GM18867 (cell line): ENCODE data around the gene ZNF764.
"Not testable (repeated sequence)": the region's sequence is repeated elsewhere in the genome, so short reads cannot be mapped to it uniquely, and the experiment has no call there.

Source experiments
- ATAC-seq: cut with Tn5 transposase; IDR thresholded peaks from one replicate; pipeline ENCODE4 v1.9.1; 2021; ENCODE audit warnings: mild to moderate bottlenecking, moderate library complexity; ENCODE audit not compliant: unreplicated experiment

The ZNF764 gene

DNA sequence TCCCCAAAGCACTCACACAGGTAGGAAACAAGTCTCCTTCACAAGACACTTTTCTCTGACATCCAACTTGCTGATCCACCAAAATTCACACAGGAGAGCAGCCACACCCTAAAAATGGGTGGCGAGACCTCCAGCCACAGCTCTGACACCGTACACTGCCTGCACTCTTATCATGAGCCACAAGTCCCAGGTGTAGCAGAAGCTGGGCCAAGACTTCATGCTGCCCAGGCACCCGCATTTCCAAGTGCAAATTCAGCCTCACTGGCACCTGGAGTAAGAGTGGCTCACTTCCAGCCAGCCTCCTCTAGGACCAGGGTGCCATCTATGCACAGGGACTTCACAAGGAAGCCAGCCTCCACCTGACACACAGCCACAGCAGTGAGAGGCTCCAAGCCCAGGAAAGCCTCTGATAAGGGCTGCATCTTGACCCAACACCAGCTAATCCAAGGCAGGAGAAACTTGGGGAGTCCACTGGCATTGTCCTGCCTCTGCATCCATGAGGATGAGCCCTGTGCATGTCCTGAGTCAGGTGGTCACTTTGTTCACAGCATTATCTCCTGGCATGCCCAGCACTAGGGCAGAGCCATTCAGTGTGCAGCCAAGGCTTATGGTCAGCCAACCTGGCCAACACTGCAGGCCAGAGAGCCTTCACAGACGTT is 29.2 kb downstream of the ZNF764 start:
- no peak for ATAC-seq

DNA sequence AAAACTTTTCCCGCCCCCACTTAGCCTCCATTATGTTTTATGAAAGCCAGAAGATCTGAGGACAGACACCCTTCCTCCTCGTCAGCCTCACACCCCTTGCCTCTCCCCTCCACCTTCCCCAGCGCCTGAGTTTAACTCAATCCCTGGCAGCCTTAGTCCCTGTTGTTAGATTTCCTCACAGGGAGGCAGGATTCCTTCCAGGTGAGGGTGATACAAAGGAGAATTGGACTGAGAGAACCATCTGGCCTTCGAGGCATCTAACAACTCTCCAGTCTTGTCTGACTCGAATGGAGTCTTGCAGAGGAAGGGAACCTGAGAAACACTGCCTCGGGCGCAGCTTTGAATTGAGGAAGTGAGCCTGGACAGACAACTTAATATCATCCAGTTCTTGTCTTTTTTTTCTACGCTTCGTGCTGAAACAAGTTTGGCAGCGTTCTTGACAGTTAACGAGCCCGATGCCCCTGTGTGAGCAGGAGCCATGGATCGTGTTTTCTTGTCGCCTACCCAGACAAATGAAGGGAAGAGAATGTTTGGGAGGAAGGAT is 30.5 kb downstream of the ZNF764 start:
- ATAC-seq = no peak

- peak; percentile 81 for ATAC-seq
Observed at GRCh38 chr16:30526823-30527634, 31.1 kb downstream of the ZNF764 start.

DNA sequence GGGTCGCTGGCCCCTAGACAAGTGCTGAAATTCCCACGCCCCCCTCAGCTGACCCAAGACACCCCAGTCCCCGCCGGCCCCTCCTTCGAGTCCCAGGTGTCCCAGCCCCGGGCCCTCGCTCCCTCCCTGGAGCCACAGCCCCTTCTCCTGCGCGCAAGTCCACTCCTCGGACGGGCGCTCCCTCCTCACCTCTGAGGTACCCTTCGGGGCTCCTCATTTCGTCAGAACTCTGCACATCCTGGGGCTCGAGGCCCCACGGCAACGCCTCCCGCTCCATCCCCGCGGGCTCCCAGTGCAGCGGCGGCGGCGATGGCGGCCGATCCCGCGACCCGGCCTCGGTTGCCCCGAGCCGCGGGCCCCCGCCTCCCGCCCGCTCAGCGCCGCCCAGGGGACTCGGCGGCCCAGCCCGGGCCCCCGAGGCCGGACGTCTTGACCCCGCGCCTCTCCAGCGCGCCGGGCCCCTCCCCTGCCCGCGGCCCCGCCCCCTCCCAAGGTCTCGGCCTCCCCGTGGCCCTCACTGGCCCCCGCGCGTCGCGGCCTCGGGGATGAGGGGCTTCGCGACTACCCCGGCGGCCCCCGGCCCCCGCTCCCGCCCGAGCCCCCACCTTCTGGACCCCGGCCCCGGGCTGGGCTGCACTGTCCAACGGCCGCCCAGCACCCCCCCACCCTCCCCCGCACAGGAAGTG is 31.9 kb downstream of the ZNF764 start, which contains the start of gene ZNF768:
TSS of gene ZNF768 (minus strand) at position 430 of the 686 bp plus-strand sequence. CDS start at position 277, 153 bp downstream.
- peak; percentile 25 for ATAC-seq

DNA sequence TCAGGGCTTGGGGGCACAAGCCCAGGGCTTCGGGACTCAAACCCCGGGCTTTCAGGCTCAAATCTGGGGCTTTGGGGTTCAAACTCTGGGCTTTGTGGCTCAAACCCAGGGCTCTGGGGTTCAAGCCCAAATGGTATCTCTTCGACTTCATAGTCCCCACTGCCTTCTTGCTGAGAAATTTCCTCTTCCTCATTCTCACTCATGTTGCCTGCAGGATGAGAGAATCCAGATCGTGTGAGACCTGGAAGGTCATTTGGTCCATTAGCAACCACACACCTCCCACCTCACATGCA is 32.4 kb downstream of the ZNF764 start:
- ATAC-seq = no peak

- ATAC-seq = no peak
Observed at GRCh38 chr16:30524575-30525568, 33.3 kb downstream of the ZNF764 start.

DNA sequence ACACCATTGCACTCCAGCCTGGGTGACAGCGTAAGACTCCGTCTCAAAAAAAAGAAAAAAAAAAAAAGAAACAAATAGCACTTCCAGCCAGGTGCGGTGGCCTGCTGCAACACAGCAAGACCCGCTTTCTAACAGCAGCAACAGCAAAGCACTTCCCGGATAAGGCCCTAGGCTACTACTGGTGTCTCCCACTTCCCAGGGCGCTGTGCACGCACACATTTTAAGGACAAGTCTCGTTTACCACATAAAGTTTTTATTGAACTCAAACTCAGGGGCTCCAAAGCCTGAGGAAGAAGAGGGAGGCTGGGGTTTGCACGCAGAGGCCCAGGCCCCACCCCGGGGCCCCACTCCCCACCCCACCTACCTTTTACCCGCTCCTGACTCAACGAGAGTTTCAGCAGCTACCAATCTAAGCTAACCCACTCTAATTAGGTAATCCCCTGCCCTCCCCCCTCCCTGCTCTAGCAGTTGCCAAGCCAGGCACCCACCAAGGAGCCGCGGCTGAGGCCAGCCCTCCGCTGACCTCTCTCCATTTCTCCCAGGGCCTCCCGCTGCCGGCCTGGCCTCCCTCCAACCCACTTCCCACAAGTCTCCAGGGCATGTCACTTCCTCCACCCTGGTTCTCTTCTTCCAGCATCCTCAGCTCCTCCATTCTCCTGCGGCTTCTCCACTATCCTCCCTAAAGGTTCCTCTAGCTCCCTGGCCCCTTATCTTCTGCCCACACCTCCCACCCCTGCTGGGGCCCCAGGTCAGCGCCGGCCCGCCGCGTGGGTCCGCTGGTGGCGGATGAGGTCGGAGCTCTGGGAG is 34.2 kb downstream of the ZNF764 start:
- ATAC-seq = no peak

- not testable (repeated sequence) for ATAC-seq
Observed at GRCh38 chr16:30522702-30523463, 35.3 kb downstream of the ZNF764 start.

DNA sequence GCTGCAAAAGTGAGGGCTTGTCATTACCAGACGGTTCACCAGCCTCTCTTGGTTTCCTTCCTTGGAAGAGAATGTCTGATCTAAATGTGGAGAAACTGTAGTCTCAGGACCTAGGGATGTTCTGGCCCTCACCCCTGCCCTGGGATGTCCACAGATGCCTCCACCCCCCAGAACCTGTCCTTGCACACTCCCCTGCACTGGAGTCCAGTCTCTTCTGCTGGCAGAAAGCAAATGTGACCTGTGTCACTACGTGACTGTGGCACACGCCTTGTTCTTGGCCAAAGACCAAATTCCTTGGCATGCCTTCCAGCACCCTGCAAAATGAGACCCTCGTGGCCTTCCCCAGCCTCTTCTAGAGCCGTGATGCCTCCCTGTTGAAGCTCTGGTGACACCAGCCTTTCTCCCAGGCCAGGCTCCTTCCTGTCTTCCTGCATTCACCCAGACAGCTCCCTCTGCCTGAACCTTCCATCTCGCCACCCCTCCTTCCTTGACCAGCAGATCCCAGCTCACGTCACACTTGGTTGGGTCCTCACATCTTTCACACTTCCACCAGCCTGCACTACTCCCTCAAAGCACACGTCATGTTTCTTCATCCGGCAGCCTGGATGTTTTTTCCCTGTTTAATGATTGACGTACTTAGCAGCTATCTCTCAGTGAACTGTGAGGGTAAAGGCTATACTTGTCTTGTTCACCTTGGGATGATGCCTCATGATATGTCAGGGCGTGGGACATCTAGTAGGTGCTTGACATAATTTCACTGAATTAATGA is 36.1 kb downstream of the ZNF764 start:
- ATAC-seq = no peak

DNA sequence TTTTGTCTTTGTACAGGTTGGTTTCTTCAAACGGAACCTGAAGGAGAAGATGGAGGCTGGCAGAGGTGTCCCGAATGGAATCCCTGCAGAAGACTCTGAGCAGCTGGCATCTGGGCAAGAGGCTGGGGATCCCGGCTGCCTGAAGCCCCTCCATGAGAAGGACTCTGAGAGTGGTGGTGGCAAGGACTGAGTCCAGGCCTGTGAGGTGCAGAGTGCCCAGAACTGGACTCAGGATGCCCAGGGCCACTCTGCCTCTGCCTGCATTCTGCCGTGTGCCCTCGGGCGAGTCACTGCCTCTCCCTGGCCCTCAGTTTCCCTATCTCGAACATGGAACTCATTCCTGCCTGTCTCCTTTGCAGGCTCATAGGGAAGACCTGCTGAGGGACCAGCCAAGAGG is 36.7 kb downstream of the ZNF764 start:
- ATAC-seq = no peak

DNA sequence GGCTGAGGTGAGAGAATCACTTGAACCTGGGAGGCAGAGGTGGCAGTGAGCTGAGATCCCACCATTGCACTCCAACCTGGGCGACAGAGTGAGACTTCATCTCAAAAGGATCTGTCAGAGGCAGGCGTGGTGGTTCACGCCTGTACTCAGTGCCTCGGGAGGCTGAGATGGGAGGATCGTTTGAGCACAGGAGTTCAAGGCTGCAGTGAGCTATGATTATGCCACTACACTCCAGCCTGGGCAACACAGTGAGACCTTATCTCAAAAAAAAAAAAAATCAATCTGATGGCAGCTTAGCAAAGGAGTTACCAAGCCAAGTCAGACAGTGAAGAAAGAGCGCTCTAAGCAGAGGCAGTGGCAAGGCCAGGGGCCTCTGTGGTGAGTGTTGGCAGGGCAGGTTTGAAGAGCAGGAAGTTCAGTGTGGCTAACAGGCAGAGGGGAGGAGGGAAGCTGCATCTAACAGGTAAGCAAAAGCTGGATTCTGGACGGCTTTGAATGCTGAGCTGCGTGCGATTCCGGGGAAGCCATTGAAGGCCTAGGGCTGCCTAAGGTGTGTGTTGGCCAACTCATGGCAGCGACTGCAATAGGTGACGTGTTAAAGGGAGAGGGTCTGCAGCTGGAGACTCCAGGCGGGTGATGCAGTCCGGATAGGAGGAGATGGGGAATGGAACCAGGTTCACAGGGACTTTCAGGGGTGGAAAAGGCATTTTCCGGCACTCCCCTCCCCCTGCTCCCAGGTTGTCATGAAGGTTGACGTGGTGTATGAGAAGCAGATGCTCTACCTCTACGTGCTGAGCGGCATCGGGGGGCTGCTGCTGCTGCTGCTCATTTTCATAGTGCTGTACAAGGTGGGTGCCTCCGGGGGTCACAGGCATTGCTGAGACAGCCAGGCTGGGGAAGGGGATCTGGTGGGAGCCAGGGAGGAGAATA is 38.8 kb downstream of the ZNF764 start:
- no peak for ATAC-seq

GRCh38 chr16:30518552-30518951 is 39.6 kb downstream of the ZNF764 start:
- no peak for ATAC-seq

DNA sequence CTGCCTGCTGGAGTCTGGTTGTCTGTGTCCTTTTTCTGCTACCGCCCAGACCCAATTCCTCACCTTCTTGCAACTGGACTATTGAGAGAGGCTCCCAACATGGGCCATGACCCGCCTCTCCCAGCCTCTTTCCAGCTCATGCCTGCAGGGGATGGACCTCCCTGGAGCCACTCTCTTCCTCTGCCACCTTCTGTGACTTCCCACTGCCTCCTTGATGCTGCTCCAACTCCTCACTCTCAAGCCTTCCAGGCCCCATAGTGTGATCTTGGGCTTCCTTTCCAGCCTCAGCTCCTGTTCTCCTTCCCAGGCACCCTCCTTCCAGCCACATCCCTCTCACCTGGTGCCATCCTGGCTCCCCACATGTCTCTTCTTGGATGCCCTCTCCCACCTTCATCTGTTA is 42.9 kb downstream of the ZNF764 start:
- no peak for ATAC-seq

- no peak for ATAC-seq
Observed at GRCh38 chr16:30511509-30511908, 46.7 kb downstream of the ZNF764 start.

DNA sequence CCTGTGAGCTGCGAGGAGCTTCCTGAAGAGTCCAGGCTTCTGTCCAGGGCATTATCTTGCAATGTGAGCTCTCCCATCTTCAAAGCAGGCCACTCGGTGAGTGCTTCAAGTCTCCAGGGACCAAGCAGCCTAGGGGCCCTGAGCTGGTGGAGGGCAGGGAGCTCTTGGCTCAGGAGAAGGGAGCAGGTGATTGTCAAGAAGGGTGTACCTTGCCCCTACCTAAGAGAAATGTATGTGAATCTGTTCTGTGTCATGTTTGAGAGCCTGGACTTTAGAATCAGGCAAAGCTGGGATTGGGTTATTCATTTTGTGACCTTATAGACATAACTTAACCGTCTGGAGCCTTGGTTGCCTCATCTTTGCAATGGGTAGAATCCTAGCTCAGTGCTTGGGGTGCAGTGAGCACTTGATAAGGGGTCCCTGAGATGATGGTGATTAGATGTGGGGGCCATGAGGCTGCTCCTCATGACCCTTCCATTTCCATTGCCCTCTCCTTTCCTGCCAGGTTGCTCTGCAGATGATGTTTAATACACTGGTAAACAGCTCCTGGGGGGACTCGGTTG is 47.7 kb downstream of the ZNF764 start:
- ATAC-seq = no peak

GRCh38 chr16:30509081-30509765 is 49.0 kb downstream of the ZNF764 start:
- no peak for ATAC-seq
